Measurements from ENCODE around the gene CELSR1.
A peak's percentile ranks its signal among the peaks of the same experiment; 100 is the strongest.

The CELSR1 gene

GRCh38 chr22:46390105-46390651, 147.2 kb downstream of the CELSR1 start:
- peaks cover 15 to 28% of the 10 kb centered on the region in 2 experiments for H3K36me3 ChIP-seq (ENCODE audit: control insufficient read depth in 1 of 2, insufficient read depth in 2 of 2, low read length in 2 of 2)
- DNase-seq = no peak
- no peak overlapping the region for H3K18ac ChIP-seq (ENCODE audit: low read length)
- H2AK5ac ChIP-seq (ENCODE audit: low read length) = no peak overlapping the region
- no peak overlapping the region for H3K23ac ChIP-seq (ENCODE audit: low read length)
- no peak overlapping the region for H3K4me3 ChIP-seq (ENCODE audit: low read depth, low read length)
- H2BK120ac ChIP-seq (ENCODE audit: insufficient read depth, low read length, poor library complexity) = no peak overlapping the region
- H3K4ac ChIP-seq (ENCODE audit: low read depth, low read length) = no peak overlapping the region
- H3K4me1 ChIP-seq (ENCODE audit: control insufficient read depth in 1 of 2, insufficient read depth in 2 of 2, low read length in 2 of 2) = peaks cover 4 to 10% of the 10 kb centered on the region in 2 experiments
- H2BK12ac ChIP-seq (ENCODE audit: low read length) = no peak overlapping the region
- no peaks in the 10 kb centered on the region for H3K79me1 ChIP-seq (ENCODE audit: low read length)
- H3K79me2 ChIP-seq (ENCODE audit: control insufficient read depth, insufficient read depth, low read length, poor library complexity) = no peaks in the 10 kb centered on the region
- no peak overlapping the region for H4K91ac ChIP-seq (ENCODE audit: low read depth, low read length)
- H3K9ac ChIP-seq (ENCODE audit: low read length) = no peak overlapping the region
- no peak overlapping the region for H4K12ac ChIP-seq (ENCODE audit: low read depth, low read length)
- H3K4me2 ChIP-seq (ENCODE audit: low read length) = no peak overlapping the region
- H3K27ac ChIP-seq (ENCODE audit: low read depth, low read length) = no peak overlapping the region
- H3K14ac ChIP-seq (ENCODE audit: low read length) = peak overlapping the region; percentile 30
- H4K8ac ChIP-seq (ENCODE audit: low read depth, low read length) = peak overlapping the region; percentile 31
- no CpG with 5 or more reads among the region's 20 CpGs for WGBS (ENCODE audit: extremely low coverage, insufficient coverage, insufficient read length)
- H2BK5ac ChIP-seq (ENCODE audit: low read depth, low read length, poor library complexity) = no peak overlapping the region
- H3K9me3 ChIP-seq (ENCODE audit: insufficient read depth, low read depth, low read length) = peaks cover 3% of the 10 kb centered on the region
- H2AFZ ChIP-seq (ENCODE audit: insufficient read depth, low read length, poor library complexity) = no peak overlapping the region
- H3K27me3 ChIP-seq (ENCODE audit: insufficient read depth, low read length) = no peaks in the 10 kb centered on the region

- Histone ChIP-seq H3K4ac (ENCODE audit: low read depth, low read length) (no peak overlapping the region), H3K79me2 (ENCODE audit: control insufficient read depth, insufficient read depth, low read length, poor library complexity) (no peaks in the 10 kb centered on the region), H2BK12ac (ENCODE audit: low read length) (no peak overlapping the region), H3K27ac (ENCODE audit: low read depth, low read length) (no peak overlapping the region), H3K4me3 (ENCODE audit: low read depth, low read length) (no peak overlapping the region), H2BK5ac (ENCODE audit: low read depth, low read length, poor library complexity) (no peak overlapping the region), H4K12ac (ENCODE audit: low read depth, low read length) (no peak overlapping the region), H4K8ac (ENCODE audit: low read depth, low read length) (no peak overlapping the region), H3K9me3 (ENCODE audit: insufficient read depth, low read depth, low read length) (peaks cover 3% of the 10 kb centered on the region), H3K23ac (ENCODE audit: low read length) (no peak overlapping the region), H3K9ac (ENCODE audit: low read length) (no peak overlapping the region), H3K27me3 (ENCODE audit: insufficient read depth, low read length) (no peaks in the 10 kb centered on the region), H3K79me1 (ENCODE audit: low read length) (no peaks in the 10 kb centered on the region), H3K4me2 (ENCODE audit: low read length) (no peak overlapping the region), H3K4me1 (ENCODE audit: control insufficient read depth in 1 of 2, insufficient read depth in 2 of 2, low read length in 2 of 2) (peaks cover 4 to 10% of the 10 kb centered on the region in 2 experiments), H3K18ac (ENCODE audit: low read length) (no peak overlapping the region), H3K14ac (ENCODE audit: low read length) (no peak overlapping the region), H4K91ac (ENCODE audit: low read depth, low read length) (no peak overlapping the region), H3K36me3 (ENCODE audit: control insufficient read depth in 1 of 2, insufficient read depth in 2 of 2, low read length in 2 of 2) (peaks cover 13 to 30% of the 10 kb centered on the region in 2 experiments), H2BK120ac (ENCODE audit: insufficient read depth, low read length, poor library complexity) (no peak overlapping the region), H2AK5ac (ENCODE audit: low read length) (no peak overlapping the region), H2AFZ (ENCODE audit: insufficient read depth, low read length, poor library complexity) (no peak overlapping the region)
- no peak for DNase-seq
- WGBS (ENCODE audit: extremely low coverage, insufficient coverage, insufficient read length) = no CpG with 5 or more reads among the region's 30 CpGs
Observed at GRCh38 chr22:46389081-46389480, 148.3 kb downstream of the CELSR1 start.

GRCh38 chr22:46388647-46389046, 148.8 kb downstream of the CELSR1 start:
- Histone ChIP-seq H3K27ac (ENCODE audit: low read depth, low read length) (no peak overlapping the region), H3K9ac (ENCODE audit: low read length) (no peak overlapping the region), H2BK12ac (ENCODE audit: low read length) (no peak overlapping the region), H3K79me1 (ENCODE audit: low read length) (no peaks in the 10 kb centered on the region), H2AK5ac (ENCODE audit: low read length) (no peak overlapping the region), H3K79me2 (ENCODE audit: control insufficient read depth, insufficient read depth, low read length, poor library complexity) (no peaks in the 10 kb centered on the region), H3K18ac (ENCODE audit: low read length) (no peak overlapping the region), H3K9me3 (ENCODE audit: insufficient read depth, low read depth, low read length) (peaks cover 3% of the 10 kb centered on the region), H4K91ac (ENCODE audit: low read depth, low read length) (no peak overlapping the region), H4K12ac (ENCODE audit: low read depth, low read length) (no peak overlapping the region), H3K4ac (ENCODE audit: low read depth, low read length) (no peak overlapping the region), H3K14ac (ENCODE audit: low read length) (no peak overlapping the region), H3K4me3 (ENCODE audit: low read depth, low read length) (no peak overlapping the region), H3K4me2 (ENCODE audit: low read length) (no peak overlapping the region), H3K36me3 (ENCODE audit: control insufficient read depth in 1 of 2, insufficient read depth in 2 of 2, low read length in 2 of 2) (peaks cover 13 to 26% of the 10 kb centered on the region in 2 experiments), H4K8ac (ENCODE audit: low read depth, low read length) (no peak overlapping the region), H2BK5ac (ENCODE audit: low read depth, low read length, poor library complexity) (no peak overlapping the region), H3K4me1 (ENCODE audit: control insufficient read depth in 1 of 2, insufficient read depth in 2 of 2, low read length in 2 of 2) (peaks cover 4 to 10% of the 10 kb centered on the region in 2 experiments), H3K23ac (ENCODE audit: low read length) (no peak overlapping the region), H2BK120ac (ENCODE audit: insufficient read depth, low read length, poor library complexity) (no peak overlapping the region), H2AFZ (ENCODE audit: insufficient read depth, low read length, poor library complexity) (no peak overlapping the region), H3K27me3 (ENCODE audit: insufficient read depth, low read length) (no peaks in the 10 kb centered on the region)
- WGBS (ENCODE audit: extremely low coverage, insufficient coverage, insufficient read length) = no CpG with 5 or more reads among the region's 10 CpGs
- DNase-seq = no peak

- H3K9me3 ChIP-seq (ENCODE audit: insufficient read depth, low read depth, low read length) = peaks cover 1% of the 10 kb centered on the region
- no peak overlapping the region for H4K91ac ChIP-seq (ENCODE audit: low read depth, low read length)
- H3K23ac ChIP-seq (ENCODE audit: low read length) = no peak overlapping the region
- no peak overlapping the region for H2BK5ac ChIP-seq (ENCODE audit: low read depth, low read length, poor library complexity)
- H3K4me2 ChIP-seq (ENCODE audit: low read length) = no peak overlapping the region
- no peak overlapping the region for H3K27ac ChIP-seq (ENCODE audit: low read depth, low read length)
- H4K8ac ChIP-seq (ENCODE audit: low read depth, low read length) = no peak overlapping the region
- no peak overlapping the region for H3K18ac ChIP-seq (ENCODE audit: low read length)
- H3K9ac ChIP-seq (ENCODE audit: low read length) = no peak overlapping the region
- H2BK12ac ChIP-seq (ENCODE audit: low read length) = no peak overlapping the region
- no CpG with 5 or more reads among the region's 11 CpGs for WGBS (ENCODE audit: extremely low coverage, insufficient coverage, insufficient read length)
- H3K4me3 ChIP-seq (ENCODE audit: low read depth, low read length) = no peak overlapping the region
- no peak overlapping the region for H2AK5ac ChIP-seq (ENCODE audit: low read length)
- no peak overlapping the region for H2BK120ac ChIP-seq (ENCODE audit: insufficient read depth, low read length, poor library complexity)
- H2AFZ ChIP-seq (ENCODE audit: insufficient read depth, low read length, poor library complexity) = no peak overlapping the region
- peaks cover 8 to 20% of the 10 kb centered on the region in 2 experiments for H3K36me3 ChIP-seq (ENCODE audit: control insufficient read depth in 1 of 2, insufficient read depth in 2 of 2, low read length in 2 of 2)
- no peaks in the 10 kb centered on the region for H3K79me2 ChIP-seq (ENCODE audit: control insufficient read depth, insufficient read depth, low read length, poor library complexity)
- no peaks in the 10 kb centered on the region for H3K27me3 ChIP-seq (ENCODE audit: insufficient read depth, low read length)
- H3K79me1 ChIP-seq (ENCODE audit: low read length) = no peaks in the 10 kb centered on the region
- peaks cover 4 to 10% of the 10 kb centered on the region in 2 experiments for H3K4me1 ChIP-seq (ENCODE audit: control insufficient read depth in 1 of 2, insufficient read depth in 2 of 2, low read length in 2 of 2)
- no peak overlapping the region for H3K14ac ChIP-seq (ENCODE audit: low read length)
- no peak overlapping the region for H4K12ac ChIP-seq (ENCODE audit: low read depth, low read length)
- no peak for DNase-seq
- no peak overlapping the region for H3K4ac ChIP-seq (ENCODE audit: low read depth, low read length)
Observed at GRCh38 chr22:46387748-46388147, 149.7 kb downstream of the CELSR1 start.

Measured in trophoblast cell (in vitro differentiated cells and primary cell).